Measurements from ENCODE around the gene DENND2A. TPM values are rescaled to one million over a fixed set of nuclear protein-coding genes. Genes with fewer than 3 reads are reported as not detected.

Gene DENND2A
- total RNA-seq, 4 donors from 2014 or later: 6.8 to 13.6 (median 10.6) TPM

DNA sequence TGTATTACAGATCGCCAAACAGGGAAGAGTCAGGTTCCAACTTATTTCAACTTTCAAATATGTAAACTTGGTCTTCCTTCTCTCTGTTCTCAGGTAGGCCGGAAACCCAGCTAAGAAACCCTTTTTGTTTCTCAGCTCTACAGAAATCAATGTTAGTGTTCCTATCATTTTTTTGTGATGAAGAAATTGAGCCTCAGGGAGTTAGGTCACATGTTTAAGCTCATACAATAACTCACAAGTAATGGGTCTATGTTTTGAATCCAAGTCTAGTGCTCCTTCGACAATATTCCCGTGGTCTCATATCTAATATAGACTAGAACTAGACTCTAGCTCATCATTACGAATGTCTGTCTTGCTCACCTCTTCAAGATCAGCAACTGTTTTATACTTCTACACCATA lies 22.3 kb downstream of the DENND2A start:
- TF ChIP-seq CTCF (IDR thresholded peaks at IDR 0.05; ENCODE audit: low read depth): no peak

GRCh38 chr7:140617081-140617480 lies 23.5 kb downstream of the DENND2A start:
- no peak for TF ChIP-seq CTCF (IDR thresholded peaks at IDR 0.05; ENCODE audit: low read depth)

DNA sequence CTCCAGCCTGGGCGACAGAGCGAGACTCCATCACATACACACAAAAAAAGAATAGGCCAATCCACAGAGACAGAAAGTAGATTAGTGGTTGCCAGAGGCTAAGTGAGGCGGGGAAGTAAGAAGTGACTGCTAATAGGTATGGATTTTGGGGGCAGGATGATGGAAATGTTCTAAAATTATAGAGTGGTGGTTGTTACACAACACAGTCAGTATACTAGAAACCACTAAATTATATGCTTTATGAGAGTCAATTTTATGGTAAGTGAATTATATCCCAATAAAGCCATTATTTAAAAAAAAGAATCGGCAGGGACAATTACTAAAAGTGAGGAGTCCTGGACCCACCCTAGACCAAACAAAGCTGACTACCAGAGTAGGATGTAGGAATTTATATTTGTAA lies 24.3 kb downstream of the DENND2A start:
- TF ChIP-seq CTCF (IDR thresholded peaks at IDR 0.05; ENCODE audit: low read depth): no peak

DNA sequence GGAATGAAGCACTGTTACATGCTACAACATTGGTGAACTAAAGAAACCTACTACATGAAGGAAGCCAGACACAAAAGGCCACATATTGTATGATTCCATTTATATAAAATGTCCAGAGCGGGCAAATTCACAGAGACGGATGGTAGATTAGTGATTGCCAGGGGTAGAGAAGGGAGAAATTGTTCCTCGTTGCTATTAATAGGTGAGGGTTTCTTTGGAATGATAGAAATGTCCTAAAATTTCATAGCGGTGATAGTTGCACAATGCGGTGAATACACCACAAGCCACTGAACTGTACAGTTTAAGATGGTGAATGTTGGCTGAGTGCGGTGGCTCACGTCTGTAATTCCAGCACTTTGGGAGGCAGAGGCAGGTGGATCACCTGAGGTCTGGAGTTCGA lies 29.0 kb downstream of the DENND2A start:
- no peak for TF ChIP-seq CTCF (IDR thresholded peaks at IDR 0.05; ENCODE audit: low read depth)

- no peak for TF ChIP-seq CTCF (IDR thresholded peaks at IDR 0.05; ENCODE audit: low read depth)
These were observed 30.1 kb downstream of the DENND2A start for GRCh38 chr7:140610204-140611165.

- TF ChIP-seq CTCF (IDR thresholded peaks at IDR 0.05; ENCODE audit: low read depth): no peak
These were observed 31.0 kb downstream of the DENND2A start for GRCh38 chr7:140609646-140610045.

- no peak for TF ChIP-seq CTCF (IDR thresholded peaks at IDR 0.05; ENCODE audit: low read depth)
These were observed 33.1 kb downstream of the DENND2A start for GRCh38 chr7:140607441-140607989.
